UCSD-AML1 (cell line): ENCODE data around the gene MICALL2.

Experiments used
- DNase-seq: peaks from one replicate; lab custom pipeline; 2025; ENCODE audit not compliant: unreplicated experiment; lab: John Stamatoyannopoulos, UW

The MICALL2 gene

GRCh38 chr7:1434891-1435670, 24.2 kb downstream of the MICALL2 start:
- no peak for DNase-seq

GRCh38 chr7:1434165-1434718, 25.0 kb downstream of the MICALL2 start:
- no peak for DNase-seq

- DNase-seq = no peak
Measured at GRCh38 chr7:1433128-1433920, 25.9 kb downstream of the MICALL2 start.

GRCh38 chr7:1432411-1433082, 26.7 kb downstream of the MICALL2 start:
- peak; percentile 41 for DNase-seq

- DNase-seq = no peak
Measured at GRCh38 chr7:1431634-1432380, 27.5 kb downstream of the MICALL2 start.

GRCh38 chr7:1431226-1431625, 28.0 kb downstream of the MICALL2 start:
- no peak for DNase-seq

GRCh38 chr7:1430056-1430845, 29.0 kb downstream of the MICALL2 start:
- no peak for DNase-seq

GRCh38 chr7:1428941-1429501, 30.2 kb downstream of the MICALL2 start:
- no peak for DNase-seq

GRCh38 chr7:1427064-1427657, 32.1 kb downstream of the MICALL2 start:
- DNase-seq = no peak

- DNase-seq = no peak
Measured at GRCh38 chr7:1426474-1426873, 32.8 kb downstream of the MICALL2 start.

GRCh38 chr7:1425292-1426136, 33.8 kb downstream of the MICALL2 start:
- no peak for DNase-seq

- no peak for DNase-seq
Measured at GRCh38 chr7:1424041-1424440, 35.2 kb downstream of the MICALL2 start.

- DNase-seq = no peak
Measured at GRCh38 chr7:1423264-1423811, 35.9 kb downstream of the MICALL2 start.

GRCh38 chr7:1422512-1423263, 36.6 kb downstream of the MICALL2 start:
- DNase-seq = no peak

- no peak for DNase-seq
Measured at GRCh38 chr7:1421946-1422345, 37.3 kb downstream of the MICALL2 start.

- no peak for DNase-seq
Measured at GRCh38 chr7:1421020-1421790, 38.1 kb downstream of the MICALL2 start.

GRCh38 chr7:1419688-1420087, 39.6 kb downstream of the MICALL2 start:
- DNase-seq = no peak
